Measurements from ENCODE around the gene AGAP1. TPM values are rescaled to one million over a fixed set of nuclear protein-coding genes. Genes with fewer than 3 reads are reported as not detected.

The AGAP1 gene
- total RNA-seq, 1 experiment from 2014 or later, result 56.4 TPM

DNA sequence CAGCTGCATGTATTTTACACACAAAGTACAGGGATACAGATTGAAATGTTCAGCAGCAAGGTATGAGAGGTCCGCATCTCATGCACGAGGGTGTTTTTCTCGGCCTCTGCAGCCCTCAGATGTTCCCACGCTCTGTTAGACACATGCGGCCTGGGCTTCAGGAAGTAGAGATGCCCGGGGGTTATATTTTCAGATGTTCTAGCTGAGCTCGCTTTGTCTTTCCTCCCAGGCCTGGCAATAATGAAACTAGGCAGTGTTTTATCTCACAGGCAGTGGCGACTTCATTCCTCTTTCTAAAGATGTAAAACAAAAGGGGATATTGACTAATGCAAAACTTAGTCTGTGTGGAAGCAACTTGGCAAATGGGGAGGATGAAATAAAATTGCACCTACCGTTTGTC, 483.6 kb downstream of the AGAP1 start:
- H3K36me3 Mint-ChIP-seq (ENCODE audit: insufficient read depth, unreplicated experiment), result peaks cover 34% of the 10 kb centered on the region
- DNase-seq, result no peak
- H3K4me3 Mint-ChIP-seq (ENCODE audit: low read depth, unreplicated experiment), result no peak overlapping the region
- no peak overlapping the region for H3K27ac Mint-ChIP-seq (ENCODE audit: unreplicated experiment)
- TF ChIP-seq, protein P1, sequence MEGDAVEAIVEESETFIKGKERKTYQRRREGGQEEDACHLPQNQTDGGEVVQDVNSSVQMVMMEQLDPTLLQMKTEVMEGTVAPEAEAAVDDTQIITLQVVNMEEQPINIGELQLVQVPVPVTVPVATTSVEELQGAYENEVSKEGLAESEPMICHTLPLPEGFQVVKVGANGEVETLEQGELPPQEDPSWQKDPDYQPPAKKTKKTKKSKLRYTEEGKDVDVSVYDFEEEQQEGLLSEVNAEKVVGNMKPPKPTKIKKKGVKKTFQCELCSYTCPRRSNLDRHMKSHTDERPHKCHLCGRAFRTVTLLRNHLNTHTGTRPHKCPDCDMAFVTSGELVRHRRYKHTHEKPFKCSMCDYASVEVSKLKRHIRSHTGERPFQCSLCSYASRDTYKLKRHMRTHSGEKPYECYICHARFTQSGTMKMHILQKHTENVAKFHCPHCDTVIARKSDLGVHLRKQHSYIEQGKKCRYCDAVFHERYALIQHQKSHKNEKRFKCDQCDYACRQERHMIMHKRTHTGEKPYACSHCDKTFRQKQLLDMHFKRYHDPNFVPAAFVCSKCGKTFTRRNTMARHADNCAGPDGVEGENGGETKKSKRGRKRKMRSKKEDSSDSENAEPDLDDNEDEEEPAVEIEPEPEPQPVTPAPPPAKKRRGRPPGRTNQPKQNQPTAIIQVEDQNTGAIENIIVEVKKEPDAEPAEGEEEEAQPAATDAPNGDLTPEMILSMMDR (IDR thresholded peaks at IDR 0.05; ENCODE audit: unreplicated experiment), result no peak
- no peaks in the 10 kb centered on the region for H3K27me3 Mint-ChIP-seq (ENCODE audit: unreplicated experiment)
- H3K4me1 Mint-ChIP-seq (ENCODE audit: low read depth, unreplicated experiment), result no peaks in the 10 kb centered on the region
- CTCF ChIA-PET, result no interaction called here
- no TSS peak for BruUV-seq (replicated peaks)
- intact Hi-C loops (cut with micrococcal nuclease; ENCODE audit: unreplicated experiment), result no loop called here
- no peaks in the 10 kb centered on the region for H3K9me3 Mint-ChIP-seq (ENCODE audit: low read depth, unreplicated experiment)

DNA sequence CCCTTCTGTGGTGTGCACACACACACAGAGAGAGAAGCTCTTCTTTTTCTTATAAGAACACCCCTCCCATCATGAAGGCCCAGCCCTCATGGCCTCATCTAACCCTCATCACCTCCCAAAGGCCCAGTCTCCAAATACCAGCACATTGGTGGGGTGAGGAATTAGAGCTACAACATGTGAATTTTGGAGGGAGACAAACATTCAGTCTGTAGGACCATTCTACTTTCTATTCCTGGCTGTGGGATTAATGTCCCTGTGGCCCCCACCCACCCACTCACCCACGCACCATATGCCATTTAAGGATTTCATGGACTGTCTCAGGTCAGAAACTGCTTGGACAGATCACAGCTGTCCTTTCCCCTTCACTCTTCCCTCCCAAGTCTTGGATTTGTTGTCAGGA, 484.2 kb downstream of the AGAP1 start:
- no peak for DNase-seq
- peaks cover 32% of the 10 kb centered on the region for H3K36me3 Mint-ChIP-seq (ENCODE audit: insufficient read depth, unreplicated experiment)
- intact Hi-C loops (cut with micrococcal nuclease; ENCODE audit: unreplicated experiment), result no loop called here
- TF ChIP-seq, protein P1 (IDR thresholded peaks at IDR 0.05; ENCODE audit: unreplicated experiment), result no peak
- H3K9me3 Mint-ChIP-seq (ENCODE audit: low read depth, unreplicated experiment), result no peaks in the 10 kb centered on the region
- BruUV-seq (replicated peaks), result no TSS peak
- H3K4me1 Mint-ChIP-seq (ENCODE audit: low read depth, unreplicated experiment), result no peaks in the 10 kb centered on the region
- CTCF ChIA-PET, result no interaction called here
- H3K4me3 Mint-ChIP-seq (ENCODE audit: low read depth, unreplicated experiment), result no peak overlapping the region
- no peak overlapping the region for H3K27ac Mint-ChIP-seq (ENCODE audit: unreplicated experiment)
- no peaks in the 10 kb centered on the region for H3K27me3 Mint-ChIP-seq (ENCODE audit: unreplicated experiment)

DNA sequence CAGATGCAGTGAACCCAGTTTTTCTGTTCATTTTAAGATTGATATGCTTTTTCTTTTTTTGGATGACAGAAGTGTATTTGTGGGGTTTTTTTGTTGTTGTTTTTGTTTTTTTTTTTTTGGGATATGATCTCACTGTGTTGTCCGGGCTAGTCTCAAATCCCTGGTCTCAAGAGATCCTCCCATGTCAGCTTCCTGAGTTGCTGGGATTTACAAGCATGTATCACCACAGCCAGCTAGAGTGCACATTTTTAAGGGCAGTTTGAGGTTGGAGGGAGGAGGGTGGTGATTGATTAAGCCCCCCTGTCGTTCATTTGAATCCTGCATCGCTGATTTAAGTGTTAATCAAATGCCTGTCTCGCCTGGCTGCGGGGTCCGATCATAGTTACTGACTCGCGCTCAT, 485.2 kb downstream of the AGAP1 start:
- no TSS peak for BruUV-seq (replicated peaks)
- CTCF ChIA-PET, result no interaction called here
- Mint-ChIP-seq H3K36me3 (ENCODE audit: insufficient read depth, unreplicated experiment) (peaks cover 27% of the 10 kb centered on the region), H3K27ac (ENCODE audit: unreplicated experiment) (no peak overlapping the region), H3K4me3 (ENCODE audit: low read depth, unreplicated experiment) (no peak overlapping the region), H3K4me1 (ENCODE audit: low read depth, unreplicated experiment) (no peaks in the 10 kb centered on the region), H3K27me3 (ENCODE audit: unreplicated experiment) (no peaks in the 10 kb centered on the region), H3K9me3 (ENCODE audit: low read depth, unreplicated experiment) (no peaks in the 10 kb centered on the region)
- DNase-seq, result no peak
- intact Hi-C loops (cut with micrococcal nuclease; ENCODE audit: unreplicated experiment), result no loop called here
- TF ChIP-seq, protein P1 (IDR thresholded peaks at IDR 0.05; ENCODE audit: unreplicated experiment), result no peak

DNA sequence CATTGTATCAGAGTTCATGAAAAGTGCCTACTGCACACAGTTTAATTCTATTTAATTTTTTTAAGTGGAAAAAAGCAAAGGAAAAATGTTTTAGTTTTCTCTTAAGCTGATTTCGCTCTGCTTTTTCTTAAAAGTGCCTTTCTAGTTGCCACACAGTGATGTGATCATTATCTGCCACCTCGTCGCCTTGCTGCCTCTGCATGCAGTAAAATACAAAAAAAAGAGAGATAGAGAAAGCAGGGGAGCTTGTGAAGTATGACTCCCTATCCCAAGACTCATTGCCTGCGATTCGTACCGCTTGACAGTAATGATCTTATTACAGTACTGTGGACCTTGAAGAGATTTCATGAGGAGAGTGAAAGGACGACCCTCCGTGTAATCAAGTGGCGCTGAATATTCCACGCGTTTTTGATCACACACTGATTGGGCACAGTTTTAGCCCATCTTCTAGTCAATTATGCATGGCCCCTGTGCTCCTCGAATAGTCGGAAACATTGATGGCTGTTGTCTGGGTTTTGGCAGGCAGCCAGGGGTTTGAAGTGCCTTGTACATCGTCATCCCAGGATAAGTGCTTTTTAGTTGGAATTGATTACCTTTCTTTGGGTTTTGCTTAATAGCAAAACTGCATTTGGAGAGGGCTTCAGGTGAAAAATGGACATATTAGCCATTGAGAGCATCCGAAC, 486.1 kb downstream of the AGAP1 start:
- TF ChIP-seq, protein P1 (IDR thresholded peaks at IDR 0.05; ENCODE audit: unreplicated experiment), result no peak
- no peaks in the 10 kb centered on the region for H3K9me3 Mint-ChIP-seq (ENCODE audit: low read depth, unreplicated experiment)
- H3K27ac Mint-ChIP-seq (ENCODE audit: unreplicated experiment), result no peak overlapping the region
- no TSS peak for BruUV-seq (replicated peaks)
- DNase-seq, result no peak
- intact Hi-C loops (cut with micrococcal nuclease; ENCODE audit: unreplicated experiment), result no loop called here
- H3K27me3 Mint-ChIP-seq (ENCODE audit: unreplicated experiment), result no peaks in the 10 kb centered on the region
- no peaks in the 10 kb centered on the region for H3K4me1 Mint-ChIP-seq (ENCODE audit: low read depth, unreplicated experiment)
- H3K36me3 Mint-ChIP-seq (ENCODE audit: insufficient read depth, unreplicated experiment), result peaks cover 27% of the 10 kb centered on the region
- H3K4me3 Mint-ChIP-seq (ENCODE audit: low read depth, unreplicated experiment), result no peak overlapping the region
- CTCF ChIA-PET, result no interaction called here

Data from Calu3 (cell line).